Measurements from ENCODE around the gene CYFIP2.
"Not testable (repeated sequence)": the region's sequence is repeated elsewhere in the genome, so short reads cannot be mapped to it uniquely, and the experiment has no call there.

The CYFIP2 gene

GRCh38 chr5:157400741-157401495 lies 135.0 kb downstream of the CYFIP2 start:
- no peak overlapping the region for H3K9ac ChIP-seq (ENCODE audit: low read depth, low read length, poor library complexity)

GRCh38 chr5:157415838-157416237 lies 149.9 kb downstream of the CYFIP2 start:
- H3K79me1 ChIP-seq (ENCODE audit: low read depth, low read length) = no peaks in the 10 kb centered on the region
- no peak overlapping the region for H2AK5ac ChIP-seq (ENCODE audit: low read depth, low read length)
- H2BK15ac ChIP-seq (ENCODE audit: low read length) = no peak overlapping the region
- no peak overlapping the region for H3K23ac ChIP-seq (ENCODE audit: low read depth, low read length, poor library complexity)
- no peak overlapping the region for H4K8ac ChIP-seq (ENCODE audit: low read depth, low read length)
- H3K9ac ChIP-seq (ENCODE audit: low read depth, low read length, poor library complexity) = no peak overlapping the region
- H3K4me2 ChIP-seq (ENCODE audit: insufficient read depth, low read length, poor library complexity, severe bottlenecking) = no peak overlapping the region
- H2BK5ac ChIP-seq (ENCODE audit: low read length) = no peak overlapping the region
- DNase-seq (ENCODE audit: low spot score) = no peak
- H3K4ac ChIP-seq (ENCODE audit: low read length) = no peak overlapping the region
- no peaks in the 10 kb centered on the region for H3K27me3 ChIP-seq (ENCODE audit: control insufficient read depth in 3 of 3, insufficient read depth in 3 of 3, low read depth in 1 of 3, low read length in 3 of 3)
- no peak overlapping the region for H3K4me3 ChIP-seq (ENCODE audit: low read length in 2 of 2)
- H2AFZ ChIP-seq (ENCODE audit: low read length) = no peak overlapping the region
- no peaks in the 10 kb centered on the region for H3K4me1 ChIP-seq (ENCODE audit: control insufficient read depth in 2 of 2, insufficient read depth in 1 of 2, low read depth in 1 of 2, low read length in 2 of 2)
- no peak overlapping the region for H4K91ac ChIP-seq (ENCODE audit: low read depth, low read length, poor library complexity)
- H3K27ac ChIP-seq (replicated peaks; ENCODE audit: low read length) = no peak overlapping the region
- H2BK120ac ChIP-seq (ENCODE audit: low read depth, low read length) = no peak overlapping the region
- H2BK12ac ChIP-seq (ENCODE audit: low read length) = no peak overlapping the region
- no peak overlapping the region for H3K18ac ChIP-seq (ENCODE audit: low read length)
- no peaks in the 10 kb centered on the region for H3K36me3 ChIP-seq (replicated peaks in 1 of 2; ENCODE audit: control insufficient read depth in 2 of 2, insufficient read depth in 2 of 2, low read length in 2 of 2)
- H3K14ac ChIP-seq (ENCODE audit: low read length) = no peak overlapping the region
- H3K9me3 ChIP-seq (replicated peaks in 1 of 2; ENCODE audit: control insufficient read depth in 2 of 2, insufficient read depth in 1 of 2, low read depth in 1 of 2, low read length in 2 of 2) = no peaks in the 10 kb centered on the region

More at GRCh38 chr5:157400741-157401495, 135.0 kb downstream of the CYFIP2 start:
- Histone ChIP-seq H3K23ac (ENCODE audit: low read depth, low read length, poor library complexity) (no peak overlapping the region), H2BK15ac (ENCODE audit: low read length) (no peak overlapping the region), H3K4me1 (ENCODE audit: control insufficient read depth in 2 of 2, insufficient read depth in 1 of 2, low read depth in 1 of 2, low read length in 2 of 2) (no peaks in the 10 kb centered on the region), H3K4ac (ENCODE audit: low read length) (no peak overlapping the region), H3K4me3 (ENCODE audit: low read length in 2 of 2) (no peak overlapping the region), H2BK120ac (ENCODE audit: low read depth, low read length) (no peak overlapping the region), H3K18ac (ENCODE audit: low read length) (no peak overlapping the region), H3K79me1 (ENCODE audit: low read depth, low read length) (no peaks in the 10 kb centered on the region), H4K8ac (ENCODE audit: low read depth, low read length) (no peak overlapping the region), H2BK12ac (ENCODE audit: low read length) (no peak overlapping the region), H3K14ac (ENCODE audit: low read length) (no peak overlapping the region), H3K4me2 (ENCODE audit: insufficient read depth, low read length, poor library complexity, severe bottlenecking) (no peak overlapping the region), H3K9me3 (replicated peaks in 1 of 2; ENCODE audit: control insufficient read depth in 2 of 2, insufficient read depth in 1 of 2, low read depth in 1 of 2, low read length in 2 of 2) (peaks cover 0 to 7% of the 10 kb centered on the region in 2 donors), H4K91ac (ENCODE audit: low read depth, low read length, poor library complexity) (no peak overlapping the region), H2BK5ac (ENCODE audit: low read length) (no peak overlapping the region), H2AK5ac (ENCODE audit: low read depth, low read length) (no peak overlapping the region), H3K27me3 (ENCODE audit: control insufficient read depth in 3 of 3, insufficient read depth in 3 of 3, low read depth in 1 of 3, low read length in 3 of 3) (no peaks in the 10 kb centered on the region), H3K27ac (replicated peaks; ENCODE audit: low read length) (no peak overlapping the region), H2AFZ (ENCODE audit: low read length) (no peak overlapping the region), H3K36me3 (replicated peaks in 1 of 2; ENCODE audit: control insufficient read depth in 2 of 2, insufficient read depth in 2 of 2, low read length in 2 of 2) (no peaks in the 10 kb centered on the region)
- DNase-seq (ENCODE audit: low spot score) = no peak
- no CpG with 5 or more reads among the region's 5 CpGs for WGBS, 2 donors (ENCODE audit: extremely low coverage in 2 of 2, insufficient read length in 2 of 2, insufficient replicate concordance in 1 of 2)

- WGBS, 2 donors (ENCODE audit: extremely low coverage in 2 of 2, insufficient read length in 2 of 2, insufficient replicate concordance in 1 of 2) = no CpG with 5 or more reads among the region's 30 CpGs
- H3K36me3 ChIP-seq (replicated peaks in 1 of 2; ENCODE audit: control insufficient read depth in 2 of 2, insufficient read depth in 2 of 2, low read length in 2 of 2) = not testable (repeated sequence)
These were observed 153.6 kb downstream of the CYFIP2 start for GRCh38 chr5:157419521-157419920.

GRCh38 chr5:157429920-157430319 lies 164.0 kb downstream of the CYFIP2 start:
- not testable (repeated sequence) for H3K27me3 ChIP-seq (ENCODE audit: control insufficient read depth in 3 of 3, insufficient read depth in 3 of 3, low read depth in 1 of 3, low read length in 3 of 3); H3K23ac ChIP-seq (ENCODE audit: low read depth, low read length, poor library complexity); H3K14ac ChIP-seq (ENCODE audit: low read length); H3K4me1 ChIP-seq (ENCODE audit: control insufficient read depth in 2 of 2, insufficient read depth in 1 of 2, low read depth in 1 of 2, low read length in 2 of 2); H3K4me3 ChIP-seq (ENCODE audit: low read length in 2 of 2); H2AK5ac ChIP-seq (ENCODE audit: low read depth, low read length); H2BK12ac ChIP-seq (ENCODE audit: low read length); H2BK120ac ChIP-seq (ENCODE audit: low read depth, low read length); H4K91ac ChIP-seq (ENCODE audit: low read depth, low read length, poor library complexity); H3K4ac ChIP-seq (ENCODE audit: low read length); H3K18ac ChIP-seq (ENCODE audit: low read length); H3K27ac ChIP-seq (replicated peaks; ENCODE audit: low read length); H2BK5ac ChIP-seq (ENCODE audit: low read length); H3K9ac ChIP-seq (ENCODE audit: low read depth, low read length, poor library complexity); H3K36me3 ChIP-seq (replicated peaks in 1 of 2; ENCODE audit: control insufficient read depth in 2 of 2, insufficient read depth in 2 of 2, low read length in 2 of 2); H4K8ac ChIP-seq (ENCODE audit: low read depth, low read length); H2AFZ ChIP-seq (ENCODE audit: low read length); H3K9me3 ChIP-seq (replicated peaks in 1 of 2; ENCODE audit: control insufficient read depth in 2 of 2, insufficient read depth in 1 of 2, low read depth in 1 of 2, low read length in 2 of 2); H2BK15ac ChIP-seq (ENCODE audit: low read length); DNase-seq (ENCODE audit: low spot score); H3K4me2 ChIP-seq (ENCODE audit: insufficient read depth, low read length, poor library complexity, severe bottlenecking); H3K79me1 ChIP-seq (ENCODE audit: low read depth, low read length)
- WGBS, 2 donors (ENCODE audit: extremely low coverage in 2 of 2, insufficient read length in 2 of 2, insufficient replicate concordance in 1 of 2) = no CpG with 5 or more reads among the region's 5 CpGs

More at GRCh38 chr5:157419521-157419920, 153.6 kb downstream of the CYFIP2 start:
- not testable (repeated sequence) for H3K18ac ChIP-seq (ENCODE audit: low read length); H2AK5ac ChIP-seq (ENCODE audit: low read depth, low read length); H2BK120ac ChIP-seq (ENCODE audit: low read depth, low read length); H3K4ac ChIP-seq (ENCODE audit: low read length); H3K4me1 ChIP-seq (ENCODE audit: control insufficient read depth in 2 of 2, insufficient read depth in 1 of 2, low read depth in 1 of 2, low read length in 2 of 2); H2BK12ac ChIP-seq (ENCODE audit: low read length); H3K79me1 ChIP-seq (ENCODE audit: low read depth, low read length); H4K8ac ChIP-seq (ENCODE audit: low read depth, low read length); H3K14ac ChIP-seq (ENCODE audit: low read length); H3K23ac ChIP-seq (ENCODE audit: low read depth, low read length, poor library complexity); H4K91ac ChIP-seq (ENCODE audit: low read depth, low read length, poor library complexity); H3K27ac ChIP-seq (replicated peaks; ENCODE audit: low read length); H2BK15ac ChIP-seq (ENCODE audit: low read length); H3K4me3 ChIP-seq (ENCODE audit: low read length in 2 of 2); H2BK5ac ChIP-seq (ENCODE audit: low read length); H3K9me3 ChIP-seq (replicated peaks in 1 of 2; ENCODE audit: control insufficient read depth in 2 of 2, insufficient read depth in 1 of 2, low read depth in 1 of 2, low read length in 2 of 2); H3K9ac ChIP-seq (ENCODE audit: low read depth, low read length, poor library complexity); H2AFZ ChIP-seq (ENCODE audit: low read length); DNase-seq (ENCODE audit: low spot score); H3K27me3 ChIP-seq (ENCODE audit: control insufficient read depth in 3 of 3, insufficient read depth in 3 of 3, low read depth in 1 of 3, low read length in 3 of 3); H3K4me2 ChIP-seq (ENCODE audit: insufficient read depth, low read length, poor library complexity, severe bottlenecking)

All from neuronal stem cell (in vitro differentiated cells).